Measurements from ENCODE around the gene ARHGAP11B. TPM values are rescaled to one million over a fixed set of nuclear protein-coding genes. Genes with fewer than 3 reads are reported as not detected.

The ARHGAP11B gene

Other genes with a start within 250 kb of the ARHGAP11B start
- 0.60 and 2.2 TPM in 2 replicates for gene CHRFAM7A, start 232.6 kb upstream of the ARHGAP11B start, total RNA-seq
- gene GOLGA8R, start 211.9 kb upstream of the ARHGAP11B start, total RNA-seq, result 0.20 and 0.22 TPM in 2 replicates
- under 0.01 and 0.22 TPM in 2 replicates for gene GOLGA8Q, start 74.1 kb upstream of the ARHGAP11B start, total RNA-seq
- 0.20 and 0.87 TPM in 2 replicates for gene GOLGA8H, start 22.1 kb upstream of the ARHGAP11B start, total RNA-seq

Measured in lung microvascular endothelial cell (primary cell).